Mesendoderm (in vitro differentiated cells): ENCODE data around the gene TF.

Source experiments
- DNase-seq: peaks from one replicate; pipeline ENCODE4 v3.0.0; 2013
- H2AK5ac ChIP-seq: 2 replicates; pipeline ENCODE4 v1.6.1; 2013; ENCODE audit warnings: low read length, inconsistent platforms
- H2BK120ac ChIP-seq: 2 replicates; pipeline ENCODE4 v1.6.1; 2013; ENCODE audit warnings: low read depth, mild to moderate bottlenecking, low read length, moderate library complexity, mixed read lengths
- H2BK15ac ChIP-seq: replicated peaks from 2 replicates; pipeline ENCODE4 v1.6.1; 2013; ENCODE audit warnings: low read depth, mild to moderate bottlenecking, moderate library complexity
- H2BK5ac ChIP-seq: 2 replicates; pipeline ENCODE4 v1.6.1; 2013; ENCODE audit warnings: low read length, inconsistent platforms
- H3K18ac ChIP-seq: 2 replicates; pipeline ENCODE4 v1.6.1; 2013; ENCODE audit warnings: mild to moderate bottlenecking, low read length, mixed read lengths
- H3K23ac ChIP-seq: one replicate; pipeline ENCODE4 v1.6.1; 2013; ENCODE audit warnings: low read length
- H3K27ac ChIP-seq: 2 replicates; pipeline ENCODE4 v1.5.1; 2013; ENCODE audit warnings: low read depth, mild to moderate bottlenecking, inconsistent platforms, low read length, moderate library complexity
- H3K27me3 ChIP-seq: 2 replicates; pipeline ENCODE4 v1.6.1; 2013; ENCODE audit warnings: low read length, control low read depth, mild to moderate bottlenecking, inconsistent platforms; ENCODE audit not compliant: insufficient read depth, poor library complexity
- H3K36me3 ChIP-seq: 2 replicates; pipeline ENCODE4 v1.6.1; 2013; ENCODE audit warnings: low read length, inconsistent platforms; ENCODE audit not compliant: control insufficient read depth, insufficient read depth
- H3K4ac ChIP-seq: one replicate; pipeline ENCODE4 v1.6.1; 2013; ENCODE audit warnings: low read depth, mild to moderate bottlenecking, low read length, moderate library complexity
- H3K4me1 ChIP-seq: 2 replicates; pipeline ENCODE4 v1.6.1; 2013; ENCODE audit warnings: low read depth, low read length, inconsistent platforms; ENCODE audit not compliant: control insufficient read depth
- H3K4me2 ChIP-seq: 2 replicates; pipeline ENCODE4 v1.6.1; 2013; ENCODE audit warnings: low read length
- H3K4me3 ChIP-seq: 2 replicates; pipeline ENCODE4 v1.5.1; 2013; ENCODE audit warnings: mild to moderate bottlenecking, low read length
- H3K56ac ChIP-seq: one replicate; pipeline ENCODE4 v1.6.1; 2013; ENCODE audit warnings: low read length
- H3K79me1 ChIP-seq: 2 replicates; pipeline ENCODE4 v1.6.1; 2013; ENCODE audit warnings: low read length, inconsistent platforms
- H3K79me2 ChIP-seq: 2 replicates; pipeline ENCODE4 v1.6.1; 2013; ENCODE audit warnings: mild to moderate bottlenecking, low read length; ENCODE audit not compliant: control insufficient read depth, insufficient read depth
- H3K9ac ChIP-seq: 2 replicates; pipeline ENCODE4 v1.6.1; 2013; ENCODE audit warnings: low read length, inconsistent platforms
- H4K5ac ChIP-seq: one replicate; pipeline ENCODE4 v1.6.1; 2013; ENCODE audit warnings: low read length
- H4K8ac ChIP-seq: one replicate; pipeline ENCODE4 v1.6.1; 2013; ENCODE audit warnings: low read depth, mild to moderate bottlenecking, control low read depth, low read length, moderate library complexity
- WGBS: extraction: QIAGEN DNeasy Blood & Tissue Kit; methylation state at CpG from one replicate; pipeline ENCODE4 v1.1.7; 2013; ENCODE audit warnings: low lambda C conversion rate, missing lambda C conversion rate; ENCODE audit not compliant: insufficient coverage; ENCODE audit errors: extremely low coverage; 5-methylcytosine and 5-hydroxymethylcytosine counted together

TF gene

DNA sequence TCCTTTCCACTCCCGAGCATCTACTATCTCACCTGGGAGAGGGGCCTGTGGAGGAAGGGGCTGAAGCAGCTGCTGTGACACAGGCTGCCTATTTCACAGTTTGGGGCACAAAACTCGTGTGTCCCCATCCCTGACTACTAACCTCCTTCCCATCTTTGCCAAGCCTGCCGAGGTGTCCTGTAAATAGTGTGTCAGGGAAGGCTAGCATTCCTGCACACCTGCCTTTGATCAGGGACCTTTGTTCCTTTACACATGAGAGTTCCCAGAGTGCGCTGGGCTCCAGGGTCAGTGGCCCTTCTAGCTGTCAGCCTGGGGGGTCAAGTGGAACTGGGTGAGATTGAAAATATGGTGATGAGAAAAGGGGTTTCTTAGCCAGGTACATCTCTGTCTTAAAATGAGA is 13.0 kb upstream of the TF start:
- no peaks in the 10 kb centered on the region for H3K79me1 ChIP-seq
- no peaks in the 10 kb centered on the region for H3K27me3 ChIP-seq
- H3K4me1 ChIP-seq, result no peaks in the 10 kb centered on the region
- H3K4me3 ChIP-seq, result no peak overlapping the region
- no peak overlapping the region for H2BK5ac ChIP-seq
- H2BK15ac ChIP-seq, result no peak overlapping the region
- no peak overlapping the region for H2AK5ac ChIP-seq
- no peak overlapping the region for H3K18ac ChIP-seq
- H3K56ac ChIP-seq, result no peak overlapping the region
- H4K8ac ChIP-seq, result no peak overlapping the region
- no CpG with 5 or more reads among the region's 4 CpGs for WGBS
- no peak overlapping the region for H3K9ac ChIP-seq
- H2BK120ac ChIP-seq, result no peak overlapping the region
- H3K4ac ChIP-seq, result no peak overlapping the region
- H3K79me2 ChIP-seq, result no peaks in the 10 kb centered on the region
- H3K36me3 ChIP-seq, result no peaks in the 10 kb centered on the region
- DNase-seq, result no peak
- H3K4me2 ChIP-seq, result no peak overlapping the region
- H3K27ac ChIP-seq, result no peak overlapping the region
- no peak overlapping the region for H4K5ac ChIP-seq
- no peak overlapping the region for H3K23ac ChIP-seq

DNA sequence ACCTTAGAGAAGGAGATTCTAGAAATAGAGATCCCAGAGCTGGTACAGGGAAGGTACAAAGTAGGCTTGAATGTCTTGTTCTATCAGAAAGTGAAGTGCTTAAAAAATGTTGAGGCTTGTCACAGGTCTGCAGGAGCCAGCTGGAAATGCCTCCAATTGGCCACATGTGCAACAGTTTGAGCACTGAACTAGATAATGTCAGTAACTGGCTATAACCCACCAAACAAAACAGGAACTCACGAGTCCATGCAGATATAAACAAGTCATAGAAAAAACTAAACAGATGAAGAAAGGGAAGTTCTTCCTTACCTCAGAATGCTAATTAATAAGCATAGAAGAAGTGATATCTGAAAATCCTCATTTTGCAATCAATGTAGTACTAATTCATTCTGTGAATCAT is 11.9 kb upstream of the TF start:
- Histone ChIP-seq H3K9ac (no peak overlapping the region), H3K27me3 (no peaks in the 10 kb centered on the region), H3K27ac (no peak overlapping the region), H3K4me2 (no peak overlapping the region), H3K79me1 (no peaks in the 10 kb centered on the region), H3K4me1 (no peaks in the 10 kb centered on the region), H3K56ac (no peak overlapping the region), H2BK120ac (no peak overlapping the region), H3K18ac (no peak overlapping the region), H3K79me2 (no peaks in the 10 kb centered on the region), H2BK15ac (no peak overlapping the region), H3K4ac (no peak overlapping the region), H3K4me3 (no peak overlapping the region), H3K23ac (no peak overlapping the region), H2BK5ac (no peak overlapping the region), H4K8ac (no peak overlapping the region), H4K5ac (no peak overlapping the region), H2AK5ac (no peak overlapping the region), H3K36me3 (no peaks in the 10 kb centered on the region)
- DNase-seq, result no peak
- WGBS, result no CpG with 5 or more reads among the region's 1 CpG

DNA sequence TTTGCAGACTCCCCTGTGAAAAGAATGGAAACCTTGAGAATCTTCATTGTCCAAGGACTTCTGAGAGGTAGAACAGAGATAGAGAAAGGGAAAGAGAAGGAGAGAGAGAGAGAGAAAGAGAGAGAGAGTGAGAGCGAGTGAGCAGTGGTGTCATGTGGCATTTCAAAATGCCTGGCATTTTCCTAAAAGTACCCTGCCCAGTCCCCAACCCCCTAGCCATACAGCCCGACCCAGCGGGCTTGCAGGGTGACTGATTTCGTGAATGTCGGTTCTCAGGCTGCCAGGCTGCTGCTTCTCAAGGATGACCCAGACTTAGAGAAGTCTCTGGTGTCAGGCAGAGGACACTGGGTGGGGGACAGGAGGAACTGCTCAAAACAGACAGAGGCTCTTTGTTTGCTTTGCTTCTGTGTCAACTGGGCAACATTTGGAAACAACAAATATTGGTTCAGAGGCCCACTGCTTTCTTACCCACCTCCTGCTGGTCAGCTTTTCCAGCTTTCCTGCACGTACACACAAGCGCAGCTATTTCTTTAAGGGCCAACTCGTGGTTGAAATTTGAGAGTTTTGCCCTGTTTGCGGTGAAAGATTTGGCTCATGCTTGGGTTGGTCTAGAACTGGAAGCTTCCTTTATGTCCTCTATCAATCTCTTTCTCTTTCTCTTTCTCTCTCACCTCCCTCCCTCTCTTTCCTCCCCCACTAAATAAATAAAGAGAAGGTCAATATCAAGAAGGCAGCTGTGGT is 3.7 kb upstream of the TF start:
- Histone ChIP-seq H3K4me1 (no peaks in the 10 kb centered on the region), H3K79me1 (no peaks in the 10 kb centered on the region), H3K56ac (no peak overlapping the region), H3K4ac (no peak overlapping the region), H3K4me2 (no peak overlapping the region), H3K9ac (no peak overlapping the region), H2BK15ac (no peak overlapping the region), H3K79me2 (no peaks in the 10 kb centered on the region), H3K18ac (no peak overlapping the region), H4K5ac (no peak overlapping the region), H3K4me3 (no peak overlapping the region), H2BK120ac (no peak overlapping the region), H2BK5ac (no peak overlapping the region), H2AK5ac (no peak overlapping the region), H4K8ac (no peak overlapping the region), H3K27ac (no peak overlapping the region), H3K27me3 (no peaks in the 10 kb centered on the region), H3K23ac (no peak overlapping the region), H3K36me3 (no peaks in the 10 kb centered on the region)
- no CpG with 5 or more reads among the region's 9 CpGs for WGBS
- no peak for DNase-seq

DNA sequence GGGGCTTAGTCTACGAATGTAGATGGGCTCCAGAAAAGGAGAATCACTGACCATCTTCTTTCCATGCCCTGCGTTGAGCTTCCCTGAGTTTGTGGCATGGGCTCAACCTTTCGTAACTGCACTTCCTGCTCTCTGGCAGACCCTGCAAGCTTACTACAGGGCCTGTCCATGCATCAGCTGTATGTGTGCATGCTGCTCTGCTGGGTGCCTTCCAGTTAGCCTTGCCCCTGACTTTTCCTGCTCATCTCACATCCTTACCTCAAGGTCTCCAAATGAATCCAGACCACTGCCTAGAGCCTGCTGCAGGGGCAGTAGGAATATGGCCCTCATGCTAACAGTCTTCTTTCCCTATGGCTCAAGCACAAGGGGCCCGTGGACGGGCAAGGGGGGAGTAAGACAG is 2.0 kb upstream of the TF start:
- no peak overlapping the region for H3K9ac ChIP-seq
- H3K27me3 ChIP-seq, result no peaks in the 10 kb centered on the region
- no peak overlapping the region for H4K5ac ChIP-seq
- H3K23ac ChIP-seq, result no peak overlapping the region
- no peak overlapping the region for H3K18ac ChIP-seq
- no peaks in the 10 kb centered on the region for H3K79me1 ChIP-seq
- H3K36me3 ChIP-seq, result no peaks in the 10 kb centered on the region
- no CpG with 5 or more reads among the region's 5 CpGs for WGBS
- H2AK5ac ChIP-seq, result no peak overlapping the region
- H3K79me2 ChIP-seq, result no peaks in the 10 kb centered on the region
- no peak overlapping the region for H2BK5ac ChIP-seq
- no peak overlapping the region for H4K8ac ChIP-seq
- no peak overlapping the region for H2BK15ac ChIP-seq
- H3K4me2 ChIP-seq, result no peak overlapping the region
- no peak overlapping the region for H3K4ac ChIP-seq
- no peak overlapping the region for H2BK120ac ChIP-seq
- H3K56ac ChIP-seq, result no peak overlapping the region
- H3K27ac ChIP-seq, result no peak overlapping the region
- no peak overlapping the region for H3K4me3 ChIP-seq
- no peak for DNase-seq
- H3K4me1 ChIP-seq, result no peaks in the 10 kb centered on the region

DNA sequence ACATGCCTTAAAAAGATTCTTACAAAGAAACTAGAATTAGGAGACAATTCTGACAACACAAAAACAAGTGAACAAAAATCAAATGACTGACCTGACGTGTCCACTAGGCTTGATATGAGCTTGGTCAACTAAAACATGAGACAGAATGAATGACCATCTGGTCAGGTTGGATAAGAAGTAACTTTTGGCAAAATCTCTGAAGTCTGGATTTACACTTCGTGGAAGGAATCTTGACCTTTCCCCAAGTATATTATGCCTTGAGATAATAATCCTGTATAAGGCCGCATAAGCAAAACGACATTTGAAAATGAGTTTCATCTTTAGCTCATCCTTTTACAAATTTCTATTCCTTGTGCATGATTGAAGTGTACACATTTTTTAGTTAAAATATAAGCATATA is 1.1 kb upstream of the TF start:
- WGBS, result no CpG with 5 or more reads among the region's 4 CpGs
- Histone ChIP-seq H3K4me2 (no peak overlapping the region), H3K36me3 (no peaks in the 10 kb centered on the region), H4K8ac (no peak overlapping the region), H3K23ac (no peak overlapping the region), H2AK5ac (no peak overlapping the region), H3K9ac (no peak overlapping the region), H3K18ac (no peak overlapping the region), H2BK120ac (no peak overlapping the region), H3K4me1 (no peaks in the 10 kb centered on the region), H3K27me3 (no peaks in the 10 kb centered on the region), H2BK15ac (no peak overlapping the region), H2BK5ac (no peak overlapping the region), H3K79me1 (no peaks in the 10 kb centered on the region), H3K79me2 (no peaks in the 10 kb centered on the region), H4K5ac (no peak overlapping the region), H3K27ac (no peak overlapping the region), H3K4ac (no peak overlapping the region), H3K4me3 (no peak overlapping the region), H3K56ac (no peak overlapping the region)
- no peak for DNase-seq

DNA sequence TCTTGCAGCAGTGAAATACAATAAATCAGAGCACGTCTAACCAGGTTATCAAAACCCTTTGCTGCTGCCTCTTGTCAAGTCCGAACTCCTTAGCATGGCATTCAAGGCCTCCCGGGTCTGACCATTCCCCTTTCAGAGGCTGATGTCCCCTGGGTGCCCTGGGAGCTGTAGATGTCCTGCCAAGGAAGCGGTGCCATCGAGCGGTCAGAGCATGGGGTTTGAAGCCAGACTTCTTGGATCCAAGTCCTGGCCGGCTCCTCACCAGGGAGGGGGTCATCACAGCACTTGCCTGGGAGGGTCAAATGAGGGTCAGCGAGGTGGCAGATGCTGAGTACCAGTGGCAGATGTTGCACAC is 496 bp downstream of the TF start:
- no peaks in the 10 kb centered on the region for H3K27me3 ChIP-seq

More for the DNA sequence above, 496 bp downstream of the TF start:
- Histone ChIP-seq H2BK5ac (no peak overlapping the region), H2AK5ac (no peak overlapping the region), H3K23ac (no peak overlapping the region), H2BK120ac (no peak overlapping the region), H4K8ac (no peak overlapping the region), H3K79me2 (no peaks in the 10 kb centered on the region), H3K18ac (no peak overlapping the region), H3K79me1 (no peaks in the 10 kb centered on the region), H2BK15ac (no peak overlapping the region), H3K56ac (no peak overlapping the region), H3K4ac (no peak overlapping the region), H3K9ac (no peak overlapping the region), H3K4me3 (no peak overlapping the region), H4K5ac (no peak overlapping the region), H3K4me2 (no peak overlapping the region), H3K27ac (no peak overlapping the region), H3K4me1 (no peaks in the 10 kb centered on the region), H3K36me3 (no peaks in the 10 kb centered on the region)
- DNase-seq, result no peak
- WGBS, result no CpG with 5 or more reads among the region's 8 CpGs
